ENCODE data around the gene WDR73.

- TF ChIP-seq DIDO1 (tag; IDR thresholded peaks at IDR 0.05; ENCODE audit: low read depth), result no peak
- no peak for TF ChIP-seq CTCF (IDR thresholded peaks at IDR 0.05 in 2 of 3, conservative IDR thresholded peaks at IDR 0.05 in 1 of 3; ENCODE audit: insufficient read depth in 2 of 3, low read depth in 1 of 3, low read length in 3 of 3)
- TF ChIP-seq E2F1 (CRISPR knock-in tag; IDR thresholded peaks at IDR 0.05), result no peak
- TF ChIP-seq TCFL5 (CRISPR knock-in tag; conservative IDR thresholded peaks at IDR 0.05), result no peak
- no peak for TF ChIP-seq EZH2 (IDR thresholded peaks at IDR 0.05; ENCODE audit: borderline replicate concordance, low read depth, low read length)
These were observed 47.4 kb downstream of the WDR73 start for GRCh38 chr15:84606653-84607120.
